ENCODE data around the gene SLC35F4.

- no peak for TF ChIP-seq CTCF (IDR thresholded peaks at IDR 0.05; ENCODE audit: poor library complexity, severe bottlenecking)
- TF ChIP-seq POLR2AphosphoS5 (IDR thresholded peaks at IDR 0.05) = no peak
- no peak for TF ChIP-seq TAF1 (IDR thresholded peaks at IDR 0.05; ENCODE audit: low read depth)
- TF ChIP-seq EP300 (conservative IDR thresholded peaks at IDR 0.05; ENCODE audit: poor library complexity, severe bottlenecking) = no peak
- TF ChIP-seq REST (IDR thresholded peaks at IDR 0.05; ENCODE audit: borderline replicate concordance) = no peak
- no peak for TF ChIP-seq EZH2 (IDR thresholded peaks at IDR 0.05; ENCODE audit: borderline replicate concordance, insufficient read depth, low read length, poor library complexity, severe bottlenecking)
- no peak for TF ChIP-seq RAD21 (conservative IDR thresholded peaks at IDR 0.05)
- TF ChIP-seq SMC3 (conservative IDR thresholded peaks at IDR 0.05; ENCODE audit: poor library complexity) = no peak
- no peak for TF ChIP-seq MXI1 (conservative IDR thresholded peaks at IDR 0.05; ENCODE audit: poor library complexity, severe bottlenecking)
These were observed 209.0 kb downstream of the SLC35F4 start for GRCh38 chr14:57656853-57657252.

Measured in neural cell (in vitro differentiated cells).